NCI-H146 treated with DMSO at 0.1 percent for 48 hours (cell line): Measurements from ENCODE around the gene FBN1.

Experiments
- DNase-seq: peaks from one replicate; lab custom pipeline; 2025; ENCODE audit not compliant: unreplicated experiment; lab: John Stamatoyannopoulos, UW

FBN1 gene

DNA sequence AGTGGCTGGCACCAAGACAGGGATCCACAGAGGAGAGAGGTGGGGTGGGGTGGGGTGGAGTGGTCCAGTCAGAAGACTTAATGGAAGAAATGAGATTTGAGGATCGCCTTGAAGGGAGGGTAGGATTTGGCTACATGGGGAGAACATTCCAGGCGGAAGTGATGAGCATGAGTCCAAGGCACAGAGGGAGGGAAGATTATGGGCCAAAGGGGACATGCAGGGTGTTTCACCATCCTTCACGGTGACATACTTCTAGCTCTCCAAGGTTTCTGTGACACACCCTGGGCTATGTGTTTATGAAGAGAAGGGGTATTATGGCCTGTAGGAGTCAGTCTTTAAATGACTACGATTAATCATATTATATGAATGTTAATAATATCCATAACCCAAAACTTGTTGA is 7.7 kb upstream of the FBN1 start:
- DNase-seq = no peak

DNA sequence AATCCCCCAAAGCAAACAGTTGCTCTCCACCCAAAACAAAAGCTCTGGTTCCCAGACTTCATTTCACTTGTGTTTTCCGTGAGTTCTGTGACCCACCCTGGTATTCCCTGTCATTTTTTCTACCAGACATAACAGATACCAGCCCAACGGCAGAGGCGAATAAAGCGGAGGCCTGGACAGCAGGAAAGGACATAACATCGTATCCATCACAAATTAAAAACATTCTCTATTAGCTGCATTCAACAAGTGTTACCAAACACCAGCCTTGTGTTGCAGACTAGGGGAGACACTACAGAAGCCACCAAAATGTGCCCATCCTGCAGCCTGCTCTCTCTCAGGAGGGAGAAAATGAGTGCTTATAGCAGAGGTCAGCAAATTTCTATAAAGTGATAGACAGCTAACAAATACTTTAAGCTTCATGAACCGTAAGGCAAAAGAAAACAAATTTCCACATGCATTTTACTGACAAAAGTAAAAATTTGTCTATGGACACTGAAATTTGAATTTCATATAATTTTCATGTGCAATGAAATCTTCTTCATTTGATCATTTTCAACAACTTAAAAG is 7.1 kb upstream of the FBN1 start:
- no peak for DNase-seq

DNA sequence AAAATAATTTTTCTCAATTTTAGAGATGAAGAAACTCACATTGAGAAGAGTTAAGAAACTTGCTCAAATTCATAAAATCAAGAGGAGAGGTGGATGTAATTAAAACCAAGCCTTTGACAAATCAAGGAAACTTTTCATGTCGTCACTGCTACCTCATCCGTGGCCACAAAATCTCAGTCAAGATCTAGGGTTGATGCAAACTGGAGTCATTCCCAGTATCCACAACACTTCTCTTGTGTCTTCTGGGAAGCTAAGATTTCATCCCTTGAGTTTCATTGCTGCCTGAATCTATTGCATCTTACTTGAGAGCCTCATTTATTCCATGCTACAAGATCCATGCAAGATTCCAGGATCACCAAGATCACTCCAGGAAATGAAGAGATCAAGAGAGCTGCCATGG is 5.4 kb upstream of the FBN1 start:
- DNase-seq = no peak

DNA sequence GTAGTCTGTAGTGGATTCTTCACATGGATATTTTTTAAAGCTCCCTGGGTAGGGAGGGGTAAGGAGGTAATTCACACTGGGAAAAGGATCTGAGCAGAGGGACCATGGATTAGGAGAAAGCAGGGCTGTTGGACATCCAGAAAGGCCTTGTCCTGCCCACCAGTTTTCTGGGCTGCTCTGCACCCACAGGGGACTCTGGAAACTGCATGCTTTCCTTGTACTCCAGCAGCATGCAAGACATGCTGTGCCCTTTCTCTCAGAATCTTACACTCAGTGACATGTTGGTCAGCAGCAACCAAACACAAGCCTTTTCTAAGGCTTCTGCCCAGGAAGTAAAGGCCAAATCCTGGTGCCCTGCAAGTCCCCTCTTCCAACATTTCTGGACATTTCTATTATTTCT is 2.5 kb upstream of the FBN1 start:
- DNase-seq = no peak

DNA sequence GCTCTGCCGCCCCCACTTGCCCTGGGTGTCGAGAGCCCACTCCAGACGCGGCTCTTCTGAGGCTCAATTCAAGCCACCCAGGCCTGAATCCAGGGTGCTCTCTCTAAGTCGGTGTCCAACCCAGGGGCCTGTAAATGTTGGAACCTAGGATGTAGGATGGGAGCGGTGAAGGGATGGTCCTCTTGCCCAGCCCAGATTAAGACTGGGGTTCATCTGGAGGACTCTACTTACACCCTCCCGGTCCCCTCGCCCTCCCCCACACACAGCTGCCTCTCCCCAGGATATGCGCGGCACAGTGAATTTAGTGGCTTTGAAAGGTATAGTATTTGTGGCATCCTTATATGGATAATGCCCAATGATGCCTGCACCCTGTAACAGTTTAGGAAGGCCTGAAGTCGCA is 822 bp upstream of the FBN1 start:
- no peak for DNase-seq

DNA sequence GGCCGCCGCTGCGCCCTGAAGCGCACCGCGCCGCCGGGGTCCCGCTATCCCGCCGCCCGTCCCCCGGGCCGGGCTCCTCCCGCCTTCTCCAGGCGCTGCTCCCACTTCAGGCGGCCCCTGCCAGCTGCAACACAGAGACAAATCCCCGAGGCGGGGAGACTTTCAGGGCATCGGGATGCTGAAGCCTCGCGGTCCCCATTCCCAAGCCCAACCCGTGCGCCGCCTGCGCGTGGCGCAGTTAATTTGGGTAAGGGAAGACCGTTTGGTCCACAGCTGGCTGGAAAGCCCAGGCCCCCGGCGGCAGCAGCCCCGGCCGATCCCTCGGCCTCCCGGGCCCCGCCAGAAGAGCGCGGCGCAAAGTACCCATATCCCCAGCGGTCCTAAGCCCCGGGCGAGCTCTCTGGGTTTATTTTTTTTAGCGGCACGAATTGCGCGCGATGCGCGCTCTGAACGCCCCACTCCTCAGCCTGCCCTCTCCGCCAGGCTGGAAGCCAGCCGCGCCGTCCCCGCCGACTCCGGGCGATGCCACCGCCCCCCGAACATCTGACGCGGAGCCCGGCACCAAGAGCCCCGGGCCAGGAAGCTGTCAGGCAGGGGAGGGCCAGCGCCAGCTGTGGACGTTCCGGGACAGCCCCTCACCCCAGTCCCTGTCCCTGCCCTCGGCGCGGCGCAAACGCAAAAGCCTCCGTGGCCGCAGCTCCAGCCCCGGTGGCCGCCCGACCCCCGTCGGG is 517 bp downstream of the FBN1 start:
- DNase-seq = no peak

DNA sequence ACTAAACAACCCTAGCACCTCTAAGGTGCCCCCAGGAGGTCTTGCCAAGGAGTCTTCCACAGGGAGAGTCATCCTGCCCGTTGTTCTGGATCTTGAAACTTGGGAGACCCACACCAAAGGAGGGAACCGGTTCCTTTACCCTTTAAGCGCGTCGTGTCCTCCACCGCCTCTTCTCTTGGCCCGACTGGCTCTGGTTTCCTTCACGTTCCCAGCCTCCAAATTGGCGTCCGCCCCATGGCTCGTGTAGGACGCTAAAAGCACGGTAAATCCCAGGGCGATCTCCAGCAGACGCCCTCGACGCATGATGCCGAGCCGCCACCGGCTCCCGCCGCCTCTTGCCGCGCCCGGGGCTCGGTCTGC is 1.1 kb downstream of the FBN1 start:
- no peak for DNase-seq

DNA sequence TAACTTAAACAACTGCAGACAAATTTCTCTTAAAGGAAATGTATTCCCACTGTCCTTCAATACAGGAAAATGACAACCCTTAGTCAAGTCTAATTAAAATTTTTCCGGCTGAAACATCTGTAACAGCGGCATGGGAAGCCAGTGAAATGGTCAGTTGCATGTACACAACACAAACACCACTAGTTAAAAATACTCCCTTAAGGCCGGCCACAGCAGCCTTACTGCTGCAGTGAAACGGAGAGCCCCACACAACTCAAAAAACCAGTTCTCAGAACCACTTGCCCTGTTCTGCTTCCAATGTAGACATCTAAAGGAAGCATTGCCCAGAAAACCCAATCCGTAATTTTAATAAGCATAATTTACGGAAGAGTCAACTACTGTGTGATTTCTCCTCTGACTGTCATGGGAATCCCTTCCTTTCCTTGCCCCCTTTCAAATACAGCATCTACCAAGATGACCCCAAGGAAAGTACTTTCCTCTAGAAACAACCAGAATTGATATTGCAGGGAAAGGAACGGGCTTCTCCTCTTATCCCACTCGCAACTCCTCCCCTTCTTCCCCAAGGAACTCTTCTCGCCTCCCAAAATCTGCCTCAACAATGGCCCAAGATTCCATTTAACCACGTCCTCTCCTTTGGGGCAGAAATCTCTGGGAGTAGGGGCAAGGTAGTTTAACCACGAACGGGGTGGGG is 1.6 kb downstream of the FBN1 start:
- DNase-seq = no peak

DNA sequence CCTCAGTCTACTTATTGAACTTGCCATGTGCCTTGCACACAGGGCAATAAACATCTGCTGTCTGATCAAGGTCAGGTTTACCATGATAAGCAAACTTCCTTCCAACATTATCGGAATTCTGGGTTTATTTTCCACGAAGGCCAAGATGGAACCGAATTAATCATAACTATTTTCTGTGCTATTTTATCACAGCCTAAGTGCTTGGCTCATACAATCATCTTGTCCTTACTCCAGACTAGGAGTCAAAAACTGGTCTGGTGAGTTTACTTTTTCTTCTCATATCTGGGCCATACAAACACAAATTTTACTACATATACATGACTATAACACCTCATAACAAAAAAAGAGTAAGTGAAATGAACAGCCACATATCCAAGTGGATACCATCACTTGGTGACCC is 2.3 kb downstream of the FBN1 start:
- DNase-seq = no peak

DNA sequence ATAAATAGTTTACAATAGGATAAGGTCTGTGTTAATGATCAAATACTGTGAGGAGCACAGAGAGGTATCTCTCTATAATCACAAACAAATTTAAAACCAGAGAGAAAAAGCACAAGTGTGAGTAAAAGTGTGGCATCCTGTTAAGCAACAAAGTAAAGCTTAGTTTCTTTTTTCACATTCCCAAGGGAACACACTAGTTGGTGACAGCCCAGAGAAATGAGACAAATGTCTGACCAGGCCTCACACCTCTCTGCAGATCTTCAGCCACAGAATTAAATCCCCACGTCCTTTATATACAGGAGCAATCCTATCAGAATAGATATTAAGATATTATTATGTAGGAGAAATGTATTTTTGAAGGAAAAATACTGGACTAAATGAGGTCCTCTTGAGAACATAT is 2.7 kb downstream of the FBN1 start:
- DNase-seq = no peak

DNA sequence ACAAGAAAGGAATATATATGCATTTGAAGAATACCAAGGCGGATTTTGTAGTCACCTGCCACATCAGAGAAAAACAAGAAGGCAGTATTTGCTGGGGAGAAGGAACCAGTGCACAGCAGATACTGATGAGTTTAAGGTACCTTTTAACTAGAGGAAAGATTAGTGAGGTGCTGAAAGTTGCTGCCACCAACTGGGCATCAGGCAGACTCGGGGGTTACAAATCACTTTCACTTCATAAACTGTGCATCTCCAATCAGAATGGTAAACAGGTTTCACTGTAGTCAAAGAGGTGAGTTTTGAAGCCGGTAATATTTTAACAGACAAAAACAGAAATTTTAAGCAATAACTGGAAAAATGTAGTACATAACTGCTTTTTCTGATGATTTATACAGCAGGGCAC is 4.1 kb downstream of the FBN1 start:
- no peak for DNase-seq

DNA sequence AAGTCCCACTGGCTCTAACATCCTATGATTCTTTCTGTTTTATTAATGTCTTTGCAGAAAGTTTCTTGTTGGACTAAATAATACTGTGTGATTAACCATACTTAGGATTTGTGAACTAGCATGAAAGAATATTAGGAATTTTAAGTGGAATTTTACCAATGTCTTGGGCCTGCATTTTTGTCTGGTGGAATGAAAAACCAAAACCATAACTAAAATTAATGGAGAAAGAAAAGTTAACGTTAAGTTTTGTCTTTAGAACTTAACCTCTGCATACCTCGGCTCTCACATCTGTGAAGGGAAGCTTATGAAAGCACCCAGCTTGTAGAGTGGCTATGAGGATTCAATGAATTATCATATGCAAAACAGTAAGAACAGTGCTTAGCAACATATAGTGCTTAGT is 6.5 kb downstream of the FBN1 start:
- no peak for DNase-seq

DNA sequence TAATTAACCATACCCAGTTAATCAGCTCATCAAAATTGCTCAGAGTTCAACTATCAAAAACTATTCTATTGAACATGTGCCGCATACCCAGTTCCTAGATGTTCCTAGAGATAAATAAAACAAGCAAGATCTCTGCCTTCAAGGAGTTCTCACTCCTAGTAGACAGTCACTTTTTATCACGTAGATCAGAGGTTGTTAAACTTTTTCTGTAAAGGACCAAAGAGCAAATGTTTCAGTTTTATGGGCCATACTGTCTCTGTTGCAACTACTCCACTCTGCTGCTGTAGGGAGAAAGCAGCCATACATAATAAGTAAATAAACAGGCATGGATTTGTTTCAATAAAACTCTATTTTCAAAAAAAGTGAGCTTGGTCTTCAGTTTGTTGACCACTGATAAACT is 7.9 kb downstream of the FBN1 start:
- DNase-seq = no peak

DNA sequence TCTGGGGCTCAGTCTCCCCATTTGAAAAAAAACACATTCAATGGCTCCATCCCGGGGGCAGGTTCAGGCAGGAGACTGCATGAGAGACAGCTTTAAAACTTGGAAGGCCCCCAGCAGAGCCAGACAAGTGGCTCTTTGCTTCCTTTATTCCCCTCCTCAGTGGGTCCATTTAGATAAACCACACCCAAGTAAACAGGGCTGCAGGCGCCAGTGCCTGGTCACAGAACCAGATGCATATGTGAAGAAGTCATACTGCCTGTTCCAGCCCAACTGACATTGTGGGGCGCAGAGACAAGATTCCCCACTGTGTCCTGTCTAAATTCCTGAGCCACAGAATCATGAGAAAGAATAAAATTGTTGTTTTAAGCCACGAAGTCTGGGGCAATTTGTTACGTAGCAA is 9.0 kb downstream of the FBN1 start:
- DNase-seq = no peak

DNA sequence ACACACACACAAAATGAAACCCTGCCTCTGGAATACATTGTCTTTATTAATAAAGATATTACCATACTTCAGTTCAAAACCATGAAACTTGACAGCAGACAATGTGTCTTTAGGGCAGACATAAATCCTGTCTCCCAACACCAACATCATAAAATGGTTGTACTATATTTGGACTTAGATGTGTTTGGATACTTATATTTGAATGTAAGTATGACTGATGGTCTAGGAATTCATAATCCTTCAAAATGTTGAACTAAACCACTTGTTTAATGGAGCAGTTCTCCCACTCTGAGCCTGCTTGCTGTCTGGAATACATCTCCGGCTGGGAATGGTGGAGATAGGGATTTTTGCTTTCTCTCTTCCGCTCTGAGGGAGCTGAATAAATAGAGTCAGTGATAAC is 10.6 kb downstream of the FBN1 start:
- DNase-seq = no peak

DNA sequence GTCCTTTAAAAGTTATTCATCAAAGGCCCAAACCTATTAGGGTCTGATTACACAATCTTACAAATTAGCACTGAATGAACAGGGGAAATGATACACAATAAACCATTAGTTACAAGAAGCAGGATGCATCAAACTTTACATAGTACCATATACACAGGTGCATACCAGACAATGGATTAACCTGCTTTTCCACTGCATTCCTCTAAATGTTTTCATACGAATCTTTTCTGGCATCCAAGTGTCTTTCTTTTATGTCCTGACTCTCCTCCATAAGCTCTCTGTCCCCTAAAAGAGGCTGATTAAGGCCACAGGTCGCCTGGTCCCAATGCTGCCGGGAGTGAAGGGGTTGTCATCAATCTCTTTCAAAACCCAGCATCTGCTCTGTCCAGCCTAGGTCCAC is 11.4 kb downstream of the FBN1 start:
- DNase-seq = no peak

DNA sequence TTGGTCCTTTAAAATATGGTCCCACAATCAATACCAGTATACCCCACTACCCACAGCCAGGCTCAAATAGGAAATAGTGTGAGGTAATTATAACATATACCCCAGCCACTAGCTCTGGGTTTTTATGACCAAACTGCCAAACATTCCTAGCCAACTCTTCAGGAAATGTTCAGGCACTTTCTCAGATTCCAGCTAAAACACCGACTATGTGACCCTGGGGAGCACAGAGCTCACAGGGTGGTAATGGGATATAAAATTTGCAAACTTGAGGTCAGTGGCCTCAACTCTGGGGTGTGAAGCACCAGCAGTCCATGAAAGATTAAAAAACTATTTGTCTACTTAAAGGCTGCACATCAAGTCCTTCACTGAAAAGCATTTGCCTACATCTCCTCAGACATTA is 12.9 kb downstream of the FBN1 start:
- no peak for DNase-seq

DNA sequence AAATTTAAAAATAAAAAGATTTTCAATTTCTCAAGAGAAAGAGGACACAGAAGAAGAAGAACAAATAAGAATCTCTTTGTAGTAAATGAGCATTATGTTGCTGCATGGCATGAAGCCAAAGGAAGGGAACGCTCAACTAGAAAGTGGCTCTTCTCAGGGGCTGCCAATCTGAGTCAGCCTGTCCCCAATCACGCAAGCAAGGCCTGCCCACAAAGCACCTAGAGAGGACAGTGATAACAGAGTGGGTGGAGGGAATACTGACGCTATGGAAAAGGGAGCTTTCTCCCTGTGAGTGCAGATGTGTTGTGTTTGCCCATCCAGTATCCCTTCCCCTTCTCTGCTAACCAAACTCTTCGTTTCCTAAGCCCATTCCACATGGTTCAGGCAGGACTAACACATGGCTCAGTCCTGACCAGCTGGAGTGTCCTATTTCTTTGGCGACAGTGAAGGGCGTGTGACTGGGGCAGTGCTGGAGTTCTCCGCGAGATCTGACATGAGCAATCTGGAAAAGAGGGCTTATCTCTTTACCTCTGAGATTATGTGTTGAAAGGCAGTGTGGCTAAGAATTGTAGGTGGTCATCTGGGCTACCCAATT is 14.2 kb downstream of the FBN1 start:
- no peak for DNase-seq

DNA sequence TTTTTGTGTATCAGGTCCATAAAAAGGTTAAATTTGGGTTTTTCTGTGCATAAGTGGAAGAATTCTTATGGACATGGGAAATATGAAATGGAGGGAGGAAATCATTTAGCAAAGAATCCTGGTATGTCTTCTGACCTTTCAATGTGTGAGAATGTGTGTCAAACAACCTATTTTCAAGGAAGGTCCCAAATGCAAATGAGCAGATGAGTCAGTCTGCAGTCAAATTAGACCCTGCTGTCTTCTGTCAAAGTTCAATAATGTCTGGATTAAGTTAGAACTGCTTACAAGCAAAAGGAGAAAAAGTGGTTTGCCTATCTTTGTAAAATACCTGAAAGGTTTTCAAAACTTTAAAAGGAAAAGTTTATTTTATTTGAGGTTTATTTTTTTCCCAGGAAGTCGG is 15.3 kb downstream of the FBN1 start:
- no peak for DNase-seq

DNA sequence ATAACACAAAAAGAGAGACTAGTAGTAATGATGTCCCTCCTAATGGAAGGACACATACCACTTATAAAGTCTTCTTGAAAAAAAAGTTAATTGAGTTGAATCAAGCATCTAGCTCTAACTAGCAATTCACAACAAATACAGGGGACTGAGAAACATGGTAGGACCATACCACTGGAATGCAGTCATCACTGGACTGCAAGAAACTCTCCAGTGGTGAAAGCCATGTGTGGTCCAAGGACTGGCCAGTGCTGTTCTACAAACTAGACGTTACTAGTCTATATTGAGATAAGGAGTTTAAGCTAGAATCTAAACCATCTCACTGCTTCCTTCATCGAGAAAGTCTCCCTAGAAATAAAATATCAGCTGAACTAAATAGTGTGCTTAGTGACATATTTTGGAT is 16.7 kb downstream of the FBN1 start:
- no peak for DNase-seq

DNA sequence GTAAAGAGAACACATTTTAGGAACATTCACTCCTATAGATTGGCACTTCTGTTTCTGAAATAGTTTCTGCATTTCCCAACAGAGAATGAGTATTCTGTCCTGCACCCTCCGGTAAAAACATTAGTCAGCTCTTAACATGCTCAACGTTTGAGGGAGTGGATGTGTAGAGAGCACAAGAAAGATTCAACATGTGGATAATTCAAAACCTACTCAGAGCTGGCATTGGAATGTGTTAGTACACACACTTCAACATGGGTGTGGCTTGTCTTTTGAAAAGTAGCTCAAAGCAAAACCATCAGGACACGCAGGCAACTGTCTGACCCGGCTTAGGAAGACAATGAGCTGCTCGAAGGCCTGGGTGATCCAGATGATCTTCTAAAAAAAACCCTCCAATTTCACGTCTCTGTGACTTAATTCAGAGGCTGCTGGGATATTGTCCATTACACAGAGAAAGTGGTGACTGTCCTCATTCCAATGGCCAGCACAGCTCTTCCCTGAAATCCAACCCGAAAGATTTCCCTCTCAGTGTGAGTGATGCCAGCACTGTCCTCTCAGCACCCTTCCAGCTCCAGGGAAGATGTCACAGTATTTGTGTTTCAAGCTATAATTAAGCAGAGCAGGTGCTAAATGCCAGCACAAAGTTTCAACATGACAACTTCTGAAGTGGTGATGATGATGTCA is 18.1 kb downstream of the FBN1 start:
- no peak for DNase-seq

DNA sequence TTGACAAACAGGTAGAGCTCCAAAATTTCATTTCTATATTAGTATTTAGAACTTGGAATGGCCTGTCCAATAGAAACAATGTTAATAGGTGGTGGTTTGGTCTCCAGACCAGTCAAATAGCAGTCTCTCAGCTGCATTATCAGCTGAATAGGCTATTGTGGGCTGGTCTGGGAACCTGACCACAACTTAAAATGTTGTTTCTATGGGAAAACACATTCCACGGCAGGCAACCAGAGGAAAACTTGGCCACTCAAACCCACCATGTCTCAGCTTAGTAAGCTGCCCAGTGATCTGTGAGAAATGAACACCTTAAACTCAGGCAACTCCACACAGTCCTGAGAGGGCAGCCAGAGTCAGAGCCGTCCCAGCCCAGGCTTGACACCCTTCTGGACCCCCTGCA is 20.4 kb downstream of the FBN1 start:
- DNase-seq = no peak
